Measurements from ENCODE around the gene SEC31A. TPM values are rescaled to one million over a fixed set of nuclear protein-coding genes. Genes with fewer than 3 reads are reported as not detected.

SEC31A gene
- total and polyA plus RNA-seq, 2 donors (not counting 1 experiment from before 2014, with no cell fraction given): 52.7 to 134 TPM

DNA sequence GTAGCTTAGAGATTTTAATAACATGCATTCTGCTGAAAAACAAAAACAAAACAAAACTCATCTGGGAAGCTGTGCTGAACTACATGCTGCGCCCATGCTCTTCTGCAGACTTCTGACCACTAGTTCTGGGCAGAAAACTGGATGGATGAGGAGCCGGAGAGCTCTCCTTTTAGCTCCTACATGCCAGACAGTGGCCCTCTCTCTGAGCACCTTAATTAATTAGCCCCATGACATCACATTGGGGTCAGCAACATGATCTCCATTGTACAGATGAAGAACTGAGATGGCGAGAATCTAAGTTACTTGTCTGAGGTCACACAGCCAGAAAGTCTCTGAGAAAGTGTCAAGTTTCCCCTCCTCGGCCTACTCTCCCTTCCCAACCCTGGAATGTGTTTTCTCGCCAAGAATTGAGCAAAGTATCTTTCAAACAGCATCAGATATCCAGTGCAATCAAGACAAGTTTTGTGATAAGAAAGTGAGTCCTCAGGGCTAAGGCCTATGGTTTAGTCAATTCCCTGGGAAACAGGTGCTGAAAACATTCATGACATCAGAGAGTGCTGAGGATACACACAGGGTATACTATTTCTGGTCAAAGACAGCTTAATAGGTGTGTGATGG lies 113.9 kb downstream of the SEC31A start:
- DNase-seq: no peak
- ChIA-PET POLR2A (no interaction called here), CTCF (no interaction called here)
- Mint-ChIP-seq H3K4me1 (no peaks in the 10 kb centered on the region), H3K27me3 (peaks cover 3% of the 10 kb centered on the region), H3K27ac (no peak overlapping the region), H3K9me3 (ENCODE audit: insufficient read depth) (peaks cover 2% of the 10 kb centered on the region), H3K4me3 (no peak overlapping the region)
- Histone ChIP-seq H3K79me2 (ENCODE audit: control insufficient read depth, insufficient read depth, low read length) (no peaks in the 10 kb centered on the region), H3K9ac (ENCODE audit: low read length) (no peak overlapping the region), H3K4me1 (ENCODE audit: control insufficient read depth in 2 of 2, insufficient read depth in 2 of 2, low read length in 2 of 2) (no peaks in the 10 kb centered on the region), H4K20me1 (ENCODE audit: control insufficient read depth, insufficient read depth, low read length, poor library complexity, severe bottlenecking) (no peaks in the 10 kb centered on the region), H3K9me3 (ENCODE audit: control extremely low read depth in 1 of 3, control insufficient read depth in 2 of 3, insufficient read depth in 1 of 3, low read length in 2 of 3) (no peaks in the 10 kb centered on the region), H3K27ac (ENCODE audit: low read length in 2 of 2) (no peak overlapping the region), H2AFZ (ENCODE audit: insufficient read depth, low read depth, low read length, poor library complexity, severe bottlenecking) (no peak overlapping the region), H3K36me3 (replicated peaks in 1 of 2; ENCODE audit: control extremely low read depth in 1 of 2, control insufficient read depth in 1 of 2, extremely low read depth in 1 of 2, insufficient read depth in 2 of 2, low read length in 1 of 2) (no peaks in the 10 kb centered on the region), H3K4me2 (replicated peaks; ENCODE audit: low read depth, low read length, poor library complexity, severe bottlenecking) (no peak overlapping the region), H3K27me3 (replicated peaks in 1 of 4; ENCODE audit: control extremely low read depth in 1 of 4, control insufficient read depth in 3 of 4, insufficient read depth in 4 of 4, low read length in 3 of 4) (no peaks in the 10 kb centered on the region), H3K4me3 (ENCODE audit: control extremely low read depth in 1 of 5, extremely low read depth in 1 of 5, insufficient read depth in 1 of 5, low read depth in 2 of 5, low read length in 4 of 5) (no peak overlapping the region)
- no peak for TF ChIP-seq CTCF (IDR thresholded peaks at IDR 0.05)
- no peak for TF ChIP-seq EZH2 (IDR thresholded peaks at IDR 0.05; ENCODE audit: borderline replicate concordance, insufficient read depth, low read depth, low read length, poor library complexity, severe bottlenecking)
- ATAC-seq (ENCODE audit: low read depth): no peak
- intact Hi-C loops (cut with micrococcal nuclease): no loop called here
- 100% methylated on average over 4 of the region's 5 CpGs for WGBS (ENCODE audit: insufficient coverage)

- no peak overlapping the region for H3K4me3 Mint-ChIP-seq
Measured at GRCh38 chr4:82775243-82775642, 115.7 kb downstream of the SEC31A start.

More at GRCh38 chr4:82775243-82775642, 115.7 kb downstream of the SEC31A start:
- H3K27me3 Mint-ChIP-seq: peaks cover 3% of the 10 kb centered on the region
- CTCF ChIA-PET: no interaction called here
- Histone ChIP-seq H3K9me3 (ENCODE audit: control extremely low read depth in 1 of 3, control insufficient read depth in 2 of 3, insufficient read depth in 1 of 3, low read length in 2 of 3) (no peaks in the 10 kb centered on the region), H3K79me2 (ENCODE audit: control insufficient read depth, insufficient read depth, low read length) (no peaks in the 10 kb centered on the region), H3K4me2 (replicated peaks; ENCODE audit: low read depth, low read length, poor library complexity, severe bottlenecking) (no peak overlapping the region), H4K20me1 (ENCODE audit: control insufficient read depth, insufficient read depth, low read length, poor library complexity, severe bottlenecking) (no peaks in the 10 kb centered on the region), H3K9ac (ENCODE audit: low read length) (no peak overlapping the region), H3K4me3 (ENCODE audit: control extremely low read depth in 1 of 5, extremely low read depth in 1 of 5, insufficient read depth in 1 of 5, low read depth in 2 of 5, low read length in 4 of 5) (no peak overlapping the region), H2AFZ (ENCODE audit: insufficient read depth, low read depth, low read length, poor library complexity, severe bottlenecking) (no peak overlapping the region), H3K36me3 (replicated peaks in 1 of 2; ENCODE audit: control extremely low read depth in 1 of 2, control insufficient read depth in 1 of 2, extremely low read depth in 1 of 2, insufficient read depth in 2 of 2, low read length in 1 of 2) (no peaks in the 10 kb centered on the region), H3K4me1 (ENCODE audit: control insufficient read depth in 2 of 2, insufficient read depth in 2 of 2, low read length in 2 of 2) (no peaks in the 10 kb centered on the region), H3K27ac (ENCODE audit: low read length in 2 of 2) (no peak overlapping the region), H3K27me3 (replicated peaks in 1 of 4; ENCODE audit: control extremely low read depth in 1 of 4, control insufficient read depth in 3 of 4, insufficient read depth in 4 of 4, low read length in 3 of 4) (peaks cover 0 to 6% (median 0%) of the 10 kb centered on the region in 4 experiments)
- H3K4me1 Mint-ChIP-seq: no peaks in the 10 kb centered on the region
- POLR2A ChIA-PET: no interaction called here
- intact Hi-C loops (cut with micrococcal nuclease): no loop called here
- H3K9me3 Mint-ChIP-seq (ENCODE audit: insufficient read depth): peaks cover 2% of the 10 kb centered on the region
- no peak overlapping the region for H3K27ac Mint-ChIP-seq
- DNase-seq: no peak
- ATAC-seq (ENCODE audit: low read depth): no peak
- WGBS (ENCODE audit: insufficient coverage): 93% methylated on average over 4 of the region's 5 CpGs
- TF ChIP-seq CTCF (IDR thresholded peaks at IDR 0.05) (no peak), EZH2 (IDR thresholded peaks at IDR 0.05; ENCODE audit: borderline replicate concordance, insufficient read depth, low read depth, low read length, poor library complexity, severe bottlenecking) (no peak)

Measured in B cell (primary cell).